H1 (cell line): ENCODE data around the gene ABHD8. TPM values are rescaled to one million over a fixed set of nuclear protein-coding genes. Genes with fewer than 3 reads are reported as not detected.

Experiments
- BACH1 ChIP-seq: IDR thresholded peaks from 2 replicates; pipeline ENCODE4 v1.6.1; 2012; ENCODE audit warnings: low read length, improper control_type of control experiment
- CHD1 ChIP-seq: IDR thresholded peaks from 2 replicates; pipeline ENCODE4 v1.6.1; 2012; ENCODE audit warnings: low read depth, low read length, improper control_type of control experiment
- EP300 ChIP-seq, 2 experiments: IDR thresholded peaks; 1 replicate in 1 of 2; 2 replicates in 1 of 2; pipeline ENCODE4 v1.6.1; 2011 to 2012; ENCODE audit warnings: low read depth in 2 of 2, low read length in 2 of 2, mild to moderate bottlenecking in 2 of 2, borderline replicate concordance in 1 of 2, inconsistent platforms in 1 of 2, moderate library complexity in 1 of 2
- KDM4A ChIP-seq: IDR thresholded peaks from one replicate; pipeline ENCODE4 v1.7.1; 2012; ENCODE audit warnings: low read depth, mild to moderate bottlenecking, moderate library complexity, low read length, inconsistent platforms; ENCODE audit not compliant: severe bottlenecking
- NANOG ChIP-seq: IDR thresholded peaks from 2 replicates; pipeline ENCODE4 v1.6.1; 2011; ENCODE audit warnings: low read length, low read depth, mild to moderate bottlenecking, inconsistent platforms; ENCODE audit not compliant: insufficient read depth, poor library complexity, severe bottlenecking
- PHF8 ChIP-seq: fragments of 200-600 bp; sonication (generic); conservative IDR thresholded peaks from 2 replicates; pipeline ENCODE4 v1.7.1; 2012; ENCODE audit warnings: low read depth, mild to moderate bottlenecking, inconsistent platforms, low read length, moderate library complexity
- RBBP5 ChIP-seq: IDR thresholded peaks from 2 replicates; pipeline ENCODE4 v1.7.1; 2012; ENCODE audit warnings: low read depth, mild to moderate bottlenecking, inconsistent platforms, low read length, moderate library complexity, borderline replicate concordance
- TAF7 ChIP-seq: optimal IDR thresholded peaks from 2 replicates; pipeline ENCODE3; 2011; ENCODE audit warnings: low read depth, mild to moderate bottlenecking, inconsistent platforms, low read length, moderate library complexity, borderline replicate concordance
- polyA plus RNA-seq, 7 experiments: library from polyadenylated mRNA; depleted of rRNA in 3 of 7; stranded (reverse) in 5 of 7; unstranded in 2 of 7; fragments of >200 nt in 5 of 7; fragments of 200-250 nt in 2 of 7; gene quantifications; 1 replicate in 5 of 7; 2 replicates in 1 of 7; 4 replicates in 1 of 7; pipeline versions ENCODE4 v1.2.1 to v1.2.3, GENCODE V29; 2011 to 2013; ENCODE audit warnings: missing spikeins in 2 of 7, mixed read lengths in 2 of 7
- total RNA-seq: library from RNA; stranded (reverse); fragmentation: NEBNext Ultra II Directional; extraction: Animal tissue kit (Norgen Biotek cat#: 25700); gene quantifications from 2 replicates; pipeline ENCODE4 v1.2.1, GENCODE V29; 2021
- TF ChIP-seq, protein P1 (sequence below): fragments of 300-600 bp; sonication (generic); IDR thresholded peaks from 2 replicates; pipeline ENCODE4 v1.7.1; 2012; ENCODE audit warnings: low read length, moderate library complexity, mild to moderate bottlenecking, inconsistent platforms; ENCODE audit not compliant: insufficient replicate concordance

ABHD8 gene
- total and polyA plus RNA-seq, 2 of the 8 experiments (the other 6 are each of a cell fraction or from before 2014, with no cell fraction given): 11.3 to 18.7 TPM

DNA sequence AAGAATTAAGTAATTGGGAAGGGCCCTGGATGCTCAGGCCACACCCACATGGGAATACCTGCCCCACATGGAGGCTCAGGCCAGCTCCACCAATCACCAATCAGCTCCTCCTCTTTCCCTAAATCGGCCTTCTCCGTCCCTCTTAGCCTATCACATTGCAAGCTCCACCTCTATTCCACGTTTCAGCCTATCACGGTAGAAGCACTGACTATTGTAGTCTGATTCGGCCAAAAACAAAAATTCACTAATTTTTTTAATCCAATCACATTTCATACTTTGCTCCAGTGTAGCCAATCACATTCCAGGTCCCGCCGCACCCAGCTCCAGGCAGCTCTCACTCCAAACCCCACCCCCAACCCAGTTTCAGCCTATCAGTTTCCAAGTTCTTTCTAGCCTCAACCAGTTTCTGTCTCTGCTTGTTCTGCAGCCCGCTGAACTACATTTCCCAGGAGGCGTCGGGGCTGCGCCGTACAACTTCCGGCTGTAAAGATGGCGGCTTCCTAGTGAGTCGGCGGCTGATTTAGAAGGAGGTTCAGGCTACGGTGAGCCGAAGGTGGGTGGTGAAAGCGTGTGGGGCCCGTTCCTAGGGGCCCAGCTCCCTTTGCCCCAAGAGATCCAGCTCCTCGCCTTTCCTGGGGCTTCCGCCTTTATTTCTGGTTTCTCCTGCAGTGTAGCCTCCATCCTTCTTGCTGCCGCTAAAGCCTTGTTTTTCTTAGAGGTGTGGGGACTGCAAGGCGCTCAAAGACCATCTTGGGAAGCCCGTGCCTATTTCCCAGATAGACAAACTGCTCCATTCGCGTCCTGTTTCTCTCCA lies 36.0 kb downstream of the ABHD8 start, which contains the start of gene BABAM1 (continued):
- TF ChIP-seq, protein P1, sequence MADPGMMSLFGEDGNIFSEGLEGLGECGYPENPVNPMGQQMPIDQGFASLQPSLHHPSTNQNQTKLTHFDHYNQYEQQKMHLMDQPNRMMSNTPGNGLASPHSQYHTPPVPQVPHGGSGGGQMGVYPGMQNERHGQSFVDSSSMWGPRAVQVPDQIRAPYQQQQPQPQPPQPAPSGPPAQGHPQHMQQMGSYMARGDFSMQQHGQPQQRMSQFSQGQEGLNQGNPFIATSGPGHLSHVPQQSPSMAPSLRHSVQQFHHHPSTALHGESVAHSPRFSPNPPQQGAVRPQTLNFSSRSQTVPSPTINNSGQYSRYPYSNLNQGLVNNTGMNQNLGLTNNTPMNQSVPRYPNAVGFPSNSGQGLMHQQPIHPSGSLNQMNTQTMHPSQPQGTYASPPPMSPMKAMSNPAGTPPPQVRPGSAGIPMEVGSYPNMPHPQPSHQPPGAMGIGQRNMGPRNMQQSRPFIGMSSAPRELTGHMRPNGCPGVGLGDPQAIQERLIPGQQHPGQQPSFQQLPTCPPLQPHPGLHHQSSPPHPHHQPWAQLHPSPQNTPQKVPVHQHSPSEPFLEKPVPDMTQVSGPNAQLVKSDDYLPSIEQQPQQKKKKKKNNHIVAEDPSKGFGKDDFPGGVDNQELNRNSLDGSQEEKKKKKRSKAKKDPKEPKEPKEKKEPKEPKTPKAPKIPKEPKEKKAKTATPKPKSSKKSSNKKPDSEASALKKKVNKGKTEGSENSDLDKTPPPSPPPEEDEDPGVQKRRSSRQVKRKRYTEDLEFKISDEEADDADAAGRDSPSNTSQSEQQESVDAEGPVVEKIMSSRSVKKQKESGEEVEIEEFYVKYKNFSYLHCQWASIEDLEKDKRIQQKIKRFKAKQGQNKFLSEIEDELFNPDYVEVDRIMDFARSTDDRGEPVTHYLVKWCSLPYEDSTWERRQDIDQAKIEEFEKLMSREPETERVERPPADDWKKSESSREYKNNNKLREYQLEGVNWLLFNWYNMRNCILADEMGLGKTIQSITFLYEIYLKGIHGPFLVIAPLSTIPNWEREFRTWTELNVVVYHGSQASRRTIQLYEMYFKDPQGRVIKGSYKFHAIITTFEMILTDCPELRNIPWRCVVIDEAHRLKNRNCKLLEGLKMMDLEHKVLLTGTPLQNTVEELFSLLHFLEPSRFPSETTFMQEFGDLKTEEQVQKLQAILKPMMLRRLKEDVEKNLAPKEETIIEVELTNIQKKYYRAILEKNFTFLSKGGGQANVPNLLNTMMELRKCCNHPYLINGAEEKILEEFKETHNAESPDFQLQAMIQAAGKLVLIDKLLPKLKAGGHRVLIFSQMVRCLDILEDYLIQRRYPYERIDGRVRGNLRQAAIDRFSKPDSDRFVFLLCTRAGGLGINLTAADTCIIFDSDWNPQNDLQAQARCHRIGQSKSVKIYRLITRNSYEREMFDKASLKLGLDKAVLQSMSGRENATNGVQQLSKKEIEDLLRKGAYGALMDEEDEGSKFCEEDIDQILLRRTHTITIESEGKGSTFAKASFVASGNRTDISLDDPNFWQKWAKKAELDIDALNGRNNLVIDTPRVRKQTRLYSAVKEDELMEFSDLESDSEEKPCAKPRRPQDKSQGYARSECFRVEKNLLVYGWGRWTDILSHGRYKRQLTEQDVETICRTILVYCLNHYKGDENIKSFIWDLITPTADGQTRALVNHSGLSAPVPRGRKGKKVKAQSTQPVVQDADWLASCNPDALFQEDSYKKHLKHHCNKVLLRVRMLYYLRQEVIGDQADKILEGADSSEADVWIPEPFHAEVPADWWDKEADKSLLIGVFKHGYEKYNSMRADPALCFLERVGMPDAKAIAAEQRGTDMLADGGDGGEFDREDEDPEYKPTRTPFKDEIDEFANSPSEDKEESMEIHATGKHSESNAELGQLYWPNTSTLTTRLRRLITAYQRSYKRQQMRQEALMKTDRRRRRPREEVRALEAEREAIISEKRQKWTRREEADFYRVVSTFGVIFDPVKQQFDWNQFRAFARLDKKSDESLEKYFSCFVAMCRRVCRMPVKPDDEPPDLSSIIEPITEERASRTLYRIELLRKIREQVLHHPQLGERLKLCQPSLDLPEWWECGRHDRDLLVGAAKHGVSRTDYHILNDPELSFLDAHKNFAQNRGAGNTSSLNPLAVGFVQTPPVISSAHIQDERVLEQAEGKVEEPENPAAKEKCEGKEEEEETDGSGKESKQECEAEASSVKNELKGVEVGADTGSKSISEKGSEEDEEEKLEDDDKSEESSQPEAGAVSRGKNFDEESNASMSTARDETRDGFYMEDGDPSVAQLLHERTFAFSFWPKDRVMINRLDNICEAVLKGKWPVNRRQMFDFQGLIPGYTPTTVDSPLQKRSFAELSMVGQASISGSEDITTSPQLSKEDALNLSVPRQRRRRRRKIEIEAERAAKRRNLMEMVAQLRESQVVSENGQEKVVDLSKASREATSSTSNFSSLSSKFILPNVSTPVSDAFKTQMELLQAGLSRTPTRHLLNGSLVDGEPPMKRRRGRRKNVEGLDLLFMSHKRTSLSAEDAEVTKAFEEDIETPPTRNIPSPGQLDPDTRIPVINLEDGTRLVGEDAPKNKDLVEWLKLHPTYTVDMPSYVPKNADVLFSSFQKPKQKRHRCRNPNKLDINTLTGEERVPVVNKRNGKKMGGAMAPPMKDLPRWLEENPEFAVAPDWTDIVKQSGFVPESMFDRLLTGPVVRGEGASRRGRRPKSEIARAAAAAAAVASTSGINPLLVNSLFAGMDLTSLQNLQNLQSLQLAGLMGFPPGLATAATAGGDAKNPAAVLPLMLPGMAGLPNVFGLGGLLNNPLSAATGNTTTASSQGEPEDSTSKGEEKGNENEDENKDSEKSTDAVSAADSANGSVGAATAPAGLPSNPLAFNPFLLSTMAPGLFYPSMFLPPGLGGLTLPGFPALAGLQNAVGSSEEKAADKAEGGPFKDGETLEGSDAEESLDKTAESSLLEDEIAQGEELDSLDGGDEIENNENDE: no peak
- no peak for TF ChIP-seq RBBP5
- peak; percentile 69 for TF ChIP-seq PHF8
- TF ChIP-seq BACH1: no peak
- no peak for TF ChIP-seq EP300 (IDR thresholded peaks at IDR 0.05; ENCODE audit: borderline replicate concordance in 1 of 2, low read depth in 2 of 2, low read length in 2 of 2)
- TF ChIP-seq NANOG: no peak
- peak; percentile 86 for TF ChIP-seq TAF7
- TF ChIP-seq KDM4A: no peak
- TF ChIP-seq CHD1: no peak
